ENCODE data around the gene CCL25. TPM values are rescaled to one million over a fixed set of nuclear protein-coding genes. Genes with fewer than 3 reads are reported as not detected.

The CCL25 gene
- total and polyA plus RNA-seq, 8 donors = 5.1 TPM; not detected in 7

DNA sequence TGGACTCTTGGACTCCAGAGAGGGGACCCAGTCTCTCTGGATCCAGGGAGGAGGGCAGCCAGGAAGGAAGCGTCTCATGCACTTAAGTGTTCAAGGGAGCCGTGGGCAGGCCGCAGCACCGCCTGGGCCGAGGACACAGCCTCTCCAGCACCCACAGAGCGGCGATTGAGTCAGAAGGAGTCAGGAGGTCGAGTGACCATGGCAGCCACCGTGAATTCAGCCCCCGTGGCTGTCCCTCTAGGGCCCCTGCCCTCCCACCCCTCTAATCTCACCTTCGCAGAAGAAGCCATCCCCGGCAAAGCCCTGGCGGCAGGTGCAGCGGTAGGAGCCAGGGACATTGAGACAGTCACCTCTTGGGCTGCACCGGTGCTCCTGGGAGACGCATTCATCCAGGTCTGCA is 58.8 kb downstream of the CCL25 start:
- intact Hi-C loops (cut with DNase I; ENCODE audit: low total_unique reads) = no loop called here
- no peak for DNase-seq
- peaks cover 0 to 17% (median 0%) of the 10 kb centered on the region in 3 donors for H3K27me3 ChIP-seq
- H3K4me3 ChIP-seq = no peak overlapping the region
- no peaks in the 10 kb centered on the region for H3K36me3 ChIP-seq
- H3K4me1 ChIP-seq = no peaks in the 10 kb centered on the region
- TF ChIP-seq CTCF (IDR thresholded peaks at IDR 0.05) (no peak), POLR2AphosphoS5 (IDR thresholded peaks at IDR 0.05) (no peak)
- H3K9me3 ChIP-seq = peaks cover 0 to 7% (median 0%) of the 10 kb centered on the region in 4 donors
- WGBS, 5 donors = 79 to 87% (median 83%) methylated on average over 11 to 16 of the region's 16 CpGs
- H3K27ac ChIP-seq = no peak overlapping the region

Other genes starting within 250 kb of the CCL25 start
- 10 to 100 TPM in 2 of 5 donors, 1 to 10 TPM in 3; 4.9 to 31.6 (median 9.3) TPM for gene EVI5L, start 222.5 kb upstream of the CCL25 start, total RNA-seq
- gene EVI5L, start 222.5 kb upstream of the CCL25 start, polyA plus RNA-seq = 1 to 10 TPM; 5.1 to 8.2 (median 7.8) TPM
- gene PRR36, start 178.4 kb upstream of the CCL25 start, total RNA-seq = under 1 TPM in 1 of 5 donors, not detected in 4; 0.18 TPM
- gene PRR36, start 178.4 kb upstream of the CCL25 start, polyA plus RNA-seq = under 1 TPM; 0.45 to 0.61 (median 0.50) TPM
- 10 to 100 TPM in 1 of 5 donors, 1 to 10 TPM in 2, under 1 TPM in 1, not detected in 1; 0.58 to 12.5 (median 2.5) TPM for gene LRRC8E, start 164.2 kb upstream of the CCL25 start, total RNA-seq
- 1 to 10 TPM in 2 of 3 donors, under 1 TPM in 1; 0.93 to 2.1 (median 1.7) TPM for gene LRRC8E, start 164.2 kb upstream of the CCL25 start, polyA plus RNA-seq
- 10 to 100 TPM in 4 of 5 donors, 1 to 10 TPM in 1; 4.1 to 52.2 (median 11.0) TPM for gene MAP2K7, start 148.9 kb upstream of the CCL25 start, total RNA-seq
- 10 to 100 TPM; 13.5 to 27.5 (median 15.9) TPM for gene MAP2K7, start 148.9 kb upstream of the CCL25 start, polyA plus RNA-seq
- gene TGFBR3L, start 137.9 kb upstream of the CCL25 start, total RNA-seq = not detected
- 1 to 10 TPM in 1 of 3 donors, not detected in 2; 1.5 TPM for gene TGFBR3L, start 137.9 kb upstream of the CCL25 start, polyA plus RNA-seq
- 10 to 100 TPM in 3 of 5 donors, 1 to 10 TPM in 2; 2.3 to 18.3 (median 12.2) TPM for gene SNAPC2, start 132.4 kb upstream of the CCL25 start, total RNA-seq
- 10 to 100 TPM; 15.0 to 22.8 (median 17.7) TPM for gene SNAPC2, start 132.4 kb upstream of the CCL25 start, polyA plus RNA-seq
- gene CTXN1, start 126.6 kb upstream of the CCL25 start, total RNA-seq = 10 to 100 TPM in 1 of 5 donors, 1 to 10 TPM in 3, not detected in 1; 1.3 to 58.5 (median 3.8) TPM
- 1 to 10 TPM in 2 of 3 donors, under 1 TPM in 1; 0.92 to 7.7 (median 1.2) TPM for gene CTXN1, start 126.6 kb upstream of the CCL25 start, polyA plus RNA-seq
- gene TIMM44, start 109.1 kb upstream of the CCL25 start, total RNA-seq = 100 to 1,000 TPM in 2 of 5 donors, 10 to 100 TPM in 3; 41.0 to 123 (median 88.1) TPM
- 10 to 100 TPM; 44.6 to 55.9 (median 49.4) TPM for gene TIMM44, start 109.1 kb upstream of the CCL25 start, polyA plus RNA-seq
- 10 to 100 TPM; 11.2 to 50.2 (median 20.2) TPM for gene ELAVL1, start 47.1 kb upstream of the CCL25 start, total RNA-seq
- gene ELAVL1, start 47.1 kb upstream of the CCL25 start, polyA plus RNA-seq = 10 to 100 TPM; 14.7 to 25.4 (median 18.5) TPM
- gene FBN3, start 96.8 kb downstream of the CCL25 start, total RNA-seq = under 1 TPM in 1 of 5 donors, not detected in 4; 0.55 TPM
- under 1 TPM in 1 of 3 donors, not detected in 2; 0.08 TPM for gene FBN3, start 96.8 kb downstream of the CCL25 start, polyA plus RNA-seq
- 100 to 1,000 TPM in 1 of 5 donors, 10 to 100 TPM in 3, 1 to 10 TPM in 1; 1.7 to 124 (median 39.0) TPM for gene CERS4, start 156.6 kb downstream of the CCL25 start, total RNA-seq
- gene CERS4, start 156.6 kb downstream of the CCL25 start, polyA plus RNA-seq = 10 to 100 TPM; 23.1 to 44.9 (median 30.4) TPM

All from stomach (tissue), 9 donors.